ENCODE measurements around the gene TARS2. TPM values are rescaled to one million over a fixed set of nuclear protein-coding genes. Genes with fewer than 3 reads are reported as not detected.
A peak's percentile ranks its signal among the peaks of the same experiment; 100 is the strongest.

TARS2 gene
- total and polyA plus RNA-seq, 2 of the 4 experiments (the other 2 are of a cell fraction), result 10.9 to 21.8 TPM

GRCh38 chr1:150548632-150549495 lies 61.6 kb downstream of the TARS2 start, which contains the start of gene ADAMTSL4:
ADAMTSL4 (plus strand) TSS chr1:150549408; CDS start chr1:150552289, 2,881 bp downstream.
- Histone ChIP-seq H3K23ac (ENCODE audit: low read depth, low read length) (peak within 1 kb of the TSS; percentile 97), H3K18ac (ENCODE audit: low read depth, low read length) (peak within 1 kb of the TSS; percentile 51; the same call in 1 of the 2 replicates), H4K8ac (ENCODE audit: low read depth in 2 of 2, low read length in 2 of 2) (peak within 1 kb of the TSS; percentile 81 to 84; a peak in 3 of 4 replicates), H2BK120ac (ENCODE audit: low read depth, low read length) (peak within 1 kb of the TSS; percentile 80), H3K36me3 (ENCODE audit: control insufficient read depth, insufficient read depth, low read length) (no peaks in the 10 kb centered on the region), H3K79me1 (ENCODE audit: low read depth in 1 of 2, low read length in 2 of 2) (peaks cover 0 to 28% of the 10 kb centered on the region in 2 experiments; a peak in 2 of 4 replicates), H2BK15ac (ENCODE audit: low read depth, low read length) (peak within 1 kb of the TSS; percentile 89; the same call in 2 of the 3 replicates), H2AFZ (replicated peaks; ENCODE audit: low read length, poor library complexity) (peak within 1 kb of the TSS; percentile 94), H3K4ac (ENCODE audit: low read depth, low read length) (peak within 1 kb of the TSS; percentile 94), H2BK5ac (ENCODE audit: low read depth, low read length, poor library complexity, severe bottlenecking) (peak within 1 kb of the TSS; percentile 61), H4K20me1 (ENCODE audit: insufficient read depth, low read length) (no peaks in the 10 kb centered on the region; the same call in none of the 2 replicates), H2AK5ac (ENCODE audit: low read depth, low read length) (peak within 1 kb of the TSS; percentile 76), H2BK20ac (ENCODE audit: low read depth, low read length) (0 out of 2 replicates have a peak within 1 kb of the TSS, but pooled peaks have one; percentile 42), H2AK9ac (replicated peaks; ENCODE audit: low read depth, low read length, poor library complexity) (peak within 1 kb of the TSS; percentile 97), H3K14ac (replicated peaks; ENCODE audit: low read depth, low read length) (peak within 1 kb of the TSS; percentile 93), H3K4me2 (ENCODE audit: low read depth, low read length) (peak within 1 kb of the TSS; percentile 99), H4K5ac (ENCODE audit: low read depth, low read length) (peak within 1 kb of the TSS; percentile 74), H3K27ac (ENCODE audit: insufficient read depth, low read length) (peak within 1 kb of the TSS; percentile 59), H3K9me3 (ENCODE audit: control insufficient read depth, insufficient read depth, low read length) (no peaks in the 10 kb centered on the region), H3K4me3 (ENCODE audit: insufficient read depth, low read depth, low read length) (peak within 1 kb of the TSS; percentile 50), H3K4me1 (ENCODE audit: control insufficient read depth, insufficient read depth, low read length) (peaks cover 26% of the 10 kb centered on the region), H3K9me1 (ENCODE audit: insufficient read depth, low read length) (0 out of 2 replicates have a peak, but pooled peaks cover 5% of the 10 kb centered on the region), H4K91ac (ENCODE audit: insufficient read depth, low read depth, low read length) (peak within 1 kb of the TSS; percentile 79), H3K9ac (ENCODE audit: low read depth, low read length) (peak within 1 kb of the TSS; percentile 78), H3K27me3 (ENCODE audit: control insufficient read depth, insufficient read depth, low read length) (no peaks in the 10 kb centered on the region), H3K56ac (ENCODE audit: extremely low read depth, insufficient read depth, low read length) (peak within 1 kb of the TSS; percentile 25; the same call in 1 of the 2 replicates)
- ChIA-PET POLR2A (ENCODE audit: unreplicated experiment) (interaction anchor here (0.6 to 1.0 kb wide), 2 partner anchors 30 to 40 kb away, joined by 3 to 5 read pairs; no protein-coding TSS in a partner anchor), CTCF (interaction anchor here (0.6 to 1.0 kb wide), 3 partner anchors 12 to 48 kb away, joined by 3 to 5 read pairs (median 3); no protein-coding TSS in a partner anchor)
- ATAC-seq (ENCODE audit: low read depth), result peak; percentile 72
- BruUV-seq (replicated peaks), result no TSS peak
- 1% methylated on average over 37 of the region's 91 CpGs; no CpG with 5 or more reads in 1 of the 2 experiments for WGBS, 2 experiments (ENCODE audit: extremely low coverage in 2 of 2, insufficient read length in 1 of 2)
- TF ChIP-seq POLR2A (IDR thresholded peaks at IDR 0.05; ENCODE audit: low read depth, low read length) (peak; percentile 12; the same call in 1 of the 2 replicates), MXI1 (IDR thresholded peaks at IDR 0.05; ENCODE audit: borderline replicate concordance, low read depth, low read length) (peak; percentile 57; the same call in 1 of the 2 replicates), CTCF (conservative IDR thresholded peaks at IDR 0.05; ENCODE audit: low read depth, low read length) (peak; percentile 20; the same call in 1 of the 2 replicates), USF2 (IDR thresholded peaks at IDR 0.05; ENCODE audit: low read depth, low read length) (no peak), CEBPB (IDR thresholded peaks at IDR 0.05; ENCODE audit: low read depth, low read length) (peak; percentile 34; the same call in 1 of the 2 replicates), MAZ (IDR thresholded peaks at IDR 0.05; ENCODE audit: borderline replicate concordance, low read depth, low read length) (no peak; the same call in 1 of the 2 replicates), SMC3 (IDR thresholded peaks at IDR 0.05; ENCODE audit: low read depth, low read length) (no peak)
- in situ Hi-C loops (cut with MboI; ENCODE audit: low sequenced_read_pairs) (no loop called here), dilution Hi-C loops (cut with HindIII; ENCODE audit: low sequenced_read_pairs, unreplicated experiment) (no loop called here), intact Hi-C loops (cut with micrococcal nuclease) (loop anchor here (2.0 kb wide), 2 partner anchors 62 to 84 kb away; partner anchors contain the start of gene TARS2)
- DNase-seq, result peak; percentile 78

Data from IMR-90 (cell line).